Measurements from ENCODE around the gene TNFAIP3. TPM values are rescaled to one million over a fixed set of nuclear protein-coding genes. Genes with fewer than 3 reads are reported as not detected.

TNFAIP3 gene
- total and polyA plus RNA-seq, 2 of the 8 experiments (the other 6 are each of a cell fraction or from before 2014, with no cell fraction given) = 1.6 to 2.0 TPM

DNA sequence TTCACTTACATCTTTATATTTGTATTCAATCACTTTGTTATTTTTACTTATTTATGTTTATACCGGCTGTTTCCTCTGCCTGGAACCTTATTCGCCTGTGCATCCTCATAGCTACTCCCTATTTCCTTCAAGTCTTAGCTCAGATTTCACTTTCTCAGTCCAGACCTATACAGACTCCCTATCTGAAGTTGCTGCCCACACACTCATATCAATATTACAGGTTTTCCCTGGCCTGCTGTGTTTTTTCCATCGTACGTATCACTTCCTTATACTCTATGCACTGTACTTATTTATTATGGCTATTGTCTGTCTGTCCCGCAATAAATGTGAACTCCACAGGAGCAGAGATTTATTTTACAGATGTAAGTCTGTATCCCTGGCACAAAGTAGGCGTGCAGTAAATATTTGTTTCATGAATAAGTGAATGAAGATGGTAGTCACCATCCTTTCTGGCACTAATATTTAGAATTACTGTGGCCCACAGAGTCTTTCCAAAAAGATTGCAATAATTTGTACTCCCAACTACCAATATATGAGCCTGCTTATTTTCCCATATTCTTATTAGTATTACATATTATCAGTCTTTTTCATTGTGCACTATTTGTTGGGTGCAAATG is 64.9 kb downstream of the TNFAIP3 start:
- H3K4me3 ChIP-seq (ENCODE audit: extremely low read depth in 1 of 4, insufficient read depth in 2 of 4, low read depth in 3 of 4, low read length in 4 of 4) = no peak overlapping the region
- H3K23me2 ChIP-seq (ENCODE audit: low read depth, low read length) = no peaks in the 10 kb centered on the region
- no peak overlapping the region for H3K18ac ChIP-seq (ENCODE audit: extremely low read depth, low read length)
- no peaks in the 10 kb centered on the region for H3K79me1 ChIP-seq (ENCODE audit: low read depth, low read length)
- H3K56ac ChIP-seq (replicated peaks; ENCODE audit: insufficient read length, low read depth, low read length) = no peak overlapping the region
- no peak overlapping the region for H2BK5ac ChIP-seq (ENCODE audit: low read depth, low read length)
- H3K36me3 ChIP-seq (ENCODE audit: control insufficient read depth in 2 of 4, insufficient read depth in 4 of 4, low read length in 3 of 4) = no peaks in the 10 kb centered on the region
- no peaks in the 10 kb centered on the region for H3K79me2 ChIP-seq (ENCODE audit: control insufficient read depth in 1 of 2, insufficient read depth in 2 of 2, low read length in 2 of 2)
- H4K91ac ChIP-seq (replicated peaks; ENCODE audit: insufficient read length, low read length) = no peak overlapping the region
- FAIRE-seq (no peak), DNase-seq (ENCODE audit: low read depth in 1 of 2, low spot score in 2 of 2) (no peak)
- no peak overlapping the region for H3K27ac ChIP-seq (ENCODE audit: low read depth, low read length)
- no peak overlapping the region for H2BK12ac ChIP-seq (ENCODE audit: low read depth, low read length)
- H3K27me3 ChIP-seq (replicated peaks in 1 of 4; ENCODE audit: control insufficient read depth in 3 of 4, extremely low read depth in 1 of 4, insufficient read depth in 3 of 4, low read length in 3 of 4) = no peaks in the 10 kb centered on the region
- CTCF ChIA-PET (ENCODE audit: partially characterized antibody) = interaction anchor here (0.8 to 1.4 kb wide), 7 partner anchors 8 to 308 kb away, joined by 3 to 5 read pairs (median 3); no protein-coding TSS in a partner anchor
- no peaks in the 10 kb centered on the region for H4K20me1 ChIP-seq (replicated peaks in 1 of 2; ENCODE audit: control insufficient read depth in 1 of 2, insufficient read depth in 2 of 2, low read length in 2 of 2)
- no peak overlapping the region for H2BK20ac ChIP-seq (ENCODE audit: low read length)
- POLR2A ChIA-PET (ENCODE audit: partially characterized antibody) = no interaction called here
- no peak overlapping the region for H4K5ac ChIP-seq (ENCODE audit: insufficient read length, low read depth, low read length)
- no peak overlapping the region for H2AFZ ChIP-seq (ENCODE audit: low read length)
- H2BK120ac ChIP-seq (replicated peaks; ENCODE audit: low read depth, low read length) = no peak overlapping the region
- peaks cover 0 to 3% (median 0%) of the 10 kb centered on the region in 4 experiments; a peak in 2 of 7 replicates for H3K4me1 ChIP-seq (replicated peaks in 1 of 4; ENCODE audit: control insufficient read depth in 3 of 4, insufficient read depth in 4 of 4, low read length in 3 of 4)
- H3K23ac ChIP-seq (ENCODE audit: insufficient read length) = no peak overlapping the region
- WGBS, 2 experiments (ENCODE audit: extremely low coverage in 1 of 2, insufficient coverage in 1 of 2, insufficient read length in 1 of 2, insufficient replicate concordance in 2 of 2, low coverage in 1 of 2, low lambda C conversion rate in 2 of 2, missing lambda C conversion rate in 1 of 2) = 86% methylated on average over 6 of the region's 6 CpGs; no CpG with 5 or more reads in 1 of the 2 experiments
- H3K14ac ChIP-seq (ENCODE audit: insufficient read length) = no peak overlapping the region
- no peak overlapping the region for H2BK15ac ChIP-seq (ENCODE audit: low read length)
- H4K8ac ChIP-seq (ENCODE audit: extremely low read depth, insufficient read depth, low read length) = no peak overlapping the region
- no peak overlapping the region for H3K4me2 ChIP-seq (ENCODE audit: insufficient read depth in 1 of 2, low read depth in 2 of 2, low read length in 2 of 2)
- H2AK5ac ChIP-seq (ENCODE audit: low read depth, low read length) = no peak overlapping the region
- H3K9ac ChIP-seq (replicated peaks in 1 of 4; ENCODE audit: extremely low read depth in 1 of 4, low read depth in 3 of 4, low read length in 3 of 4) = no peak overlapping the region
- no peaks in the 10 kb centered on the region for H3K9me3 ChIP-seq (ENCODE audit: insufficient read depth in 2 of 2, low read depth in 1 of 2, low read length in 1 of 2)
- no peak overlapping the region for H3K4ac ChIP-seq (replicated peaks; ENCODE audit: insufficient read length, low read depth, low read length)
- TF ChIP-seq CEBPB (IDR thresholded peaks at IDR 0.05; ENCODE audit: low read depth, low read length) = no peak
- TF ChIP-seq, protein P1, sequence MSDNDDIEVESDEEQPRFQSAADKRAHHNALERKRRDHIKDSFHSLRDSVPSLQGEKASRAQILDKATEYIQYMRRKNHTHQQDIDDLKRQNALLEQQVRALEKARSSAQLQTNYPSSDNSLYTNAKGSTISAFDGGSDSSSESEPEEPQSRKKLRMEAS (IDR thresholded peaks at IDR 0.05) = no peak
- TF ChIP-seq, protein P2, sequence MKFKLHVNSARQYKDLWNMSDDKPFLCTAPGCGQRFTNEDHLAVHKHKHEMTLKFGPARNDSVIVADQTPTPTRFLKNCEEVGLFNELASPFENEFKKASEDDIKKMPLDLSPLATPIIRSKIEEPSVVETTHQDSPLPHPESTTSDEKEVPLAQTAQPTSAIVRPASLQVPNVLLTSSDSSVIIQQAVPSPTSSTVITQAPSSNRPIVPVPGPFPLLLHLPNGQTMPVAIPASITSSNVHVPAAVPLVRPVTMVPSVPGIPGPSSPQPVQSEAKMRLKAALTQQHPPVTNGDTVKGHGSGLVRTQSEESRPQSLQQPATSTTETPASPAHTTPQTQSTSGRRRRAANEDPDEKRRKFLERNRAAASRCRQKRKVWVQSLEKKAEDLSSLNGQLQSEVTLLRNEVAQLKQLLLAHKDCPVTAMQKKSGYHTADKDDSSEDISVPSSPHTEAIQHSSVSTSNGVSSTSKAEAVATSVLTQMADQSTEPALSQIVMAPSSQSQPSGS (IDR thresholded peaks at IDR 0.05; ENCODE audit: low read length) = no peak
- no peak for TF ChIP-seq BRCA1 (IDR thresholded peaks at IDR 0.05; ENCODE audit: low read depth, low read length)
- TF ChIP-seq PHF8 (conservative IDR thresholded peaks at IDR 0.05; ENCODE audit: low read depth, low read length) = no peak
- no peak for TF ChIP-seq JUN (IDR thresholded peaks at IDR 0.05; ENCODE audit: low read depth, low read length)
- TF ChIP-seq TEAD4 (IDR thresholded peaks at IDR 0.05; ENCODE audit: low read depth, low read length) = no peak
- TF ChIP-seq CHD1 (IDR thresholded peaks at IDR 0.05; ENCODE audit: low read depth, low read length) = no peak
- TF ChIP-seq NANOG (IDR thresholded peaks at IDR 0.05; ENCODE audit: insufficient read depth, low read depth, low read length, poor library complexity, severe bottlenecking) = no peak
- TF ChIP-seq, protein P3, sequence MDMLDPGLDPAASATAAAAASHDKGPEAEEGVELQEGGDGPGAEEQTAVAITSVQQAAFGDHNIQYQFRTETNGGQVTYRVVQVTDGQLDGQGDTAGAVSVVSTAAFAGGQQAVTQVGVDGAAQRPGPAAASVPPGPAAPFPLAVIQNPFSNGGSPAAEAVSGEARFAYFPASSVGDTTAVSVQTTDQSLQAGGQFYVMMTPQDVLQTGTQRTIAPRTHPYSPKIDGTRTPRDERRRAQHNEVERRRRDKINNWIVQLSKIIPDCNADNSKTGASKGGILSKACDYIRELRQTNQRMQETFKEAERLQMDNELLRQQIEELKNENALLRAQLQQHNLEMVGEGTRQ (IDR thresholded peaks at IDR 0.05; ENCODE audit: low read length) = no peak
- TF ChIP-seq POU5F1 (IDR thresholded peaks at IDR 0.05; ENCODE audit: low read depth, low read length) = no peak
